B cell (primary cell): ENCODE measurements around the gene AKT2. TPM values are rescaled to one million over a fixed set of nuclear protein-coding genes. Genes with fewer than 3 reads are reported as not detected.
A peak's percentile ranks its signal among the peaks of the same experiment; 100 is the strongest.

Experiments
- ATAC-seq: fragments of 200-7000 bp; cut with Tn5 transposase; one replicate; pipeline ENCODE4 v1.10.0; 2021; ENCODE audit warnings: low read depth, mild to moderate bottlenecking, moderate number of reproducible peaks, moderate library complexity
- CTCF ChIA-PET: fragments of 350-600 bp; sonication (Branson Sonifier 250); formaldehyde crosslinking; loops from one replicate; lab custom pipeline; 2021; ENCODE audit warnings: antibody characterized with exemption, inconsistent platforms; lab: Charles Lee
- POLR2A ChIA-PET: fragments of 350-600 bp; sonication (Branson Sonifier 250); formaldehyde crosslinking; loops from one replicate; lab custom pipeline; 2021; ENCODE audit warnings: antibody characterized with exemption; lab: Charles Lee
- DNase-seq: peaks from one replicate; pipeline ENCODE4 v3.0.0; 2013
- H2AFZ ChIP-seq: 2 replicates; pipeline ENCODE4 v1.6.1; 2012; ENCODE audit warnings: mild to moderate bottlenecking, low read depth, low read length; ENCODE audit not compliant: insufficient read depth, poor library complexity, severe bottlenecking
- H3K27ac ChIP-seq, 2 donors: 1 replicate in 1 of 2; 2 replicates in 1 of 2; pipeline ENCODE4 v1.5.1; 2012 to 2013; ENCODE audit warnings: low read length in 2 of 2, mild to moderate bottlenecking in 2 of 2, moderate library complexity in 1 of 2
- H3K27me3 ChIP-seq, 4 experiments: fragments of 200-600 bp in 1 of 4; sonication (generic) in 1 of 4; replicated peaks in 1 of 4; 1 replicate in 2 of 4; 2 replicates in 2 of 4; pipeline versions ENCODE4 v1.6.1 to v1.7.0; 2013 to 2016; ENCODE audit warnings: low read length in 3 of 4, mild to moderate bottlenecking in 2 of 4, mixed read lengths in 1 of 4, moderate library complexity in 1 of 4; ENCODE audit not compliant: insufficient read depth in 4 of 4, control insufficient read depth in 3 of 4; ENCODE audit errors: control extremely low read depth in 1 of 4
- H3K36me3 ChIP-seq, 2 experiments: replicated peaks in 1 of 2; 1 replicate in 1 of 2; 2 replicates in 1 of 2; pipeline versions ENCODE4 v1.6.1 to v1.7.1; 2013; ENCODE audit warnings: low read length in 1 of 2; ENCODE audit not compliant: insufficient read depth in 2 of 2, control insufficient read depth in 1 of 2; ENCODE audit errors: control extremely low read depth in 1 of 2, extremely low read depth in 1 of 2
- H3K4me1 ChIP-seq, 2 donors: fragments of 200-600 bp in 1 of 2; sonication (generic) in 1 of 2; 1 replicate in 1 of 2; 2 replicates in 1 of 2; pipeline versions ENCODE4 v1.5.1 to v1.6.1; 2013 to 2017; ENCODE audit warnings: low read length in 2 of 2; ENCODE audit not compliant: control insufficient read depth in 2 of 2, insufficient read depth in 2 of 2
- H3K4me2 ChIP-seq: replicated peaks from 2 replicates; pipeline ENCODE3; 2012; ENCODE audit warnings: mild to moderate bottlenecking, low read depth, low read length; ENCODE audit not compliant: poor library complexity, severe bottlenecking
- H3K4me3 ChIP-seq, 5 experiments: fragments of 200-600 bp in 1 of 5; sonication (generic) in 1 of 5; 1 replicate in 3 of 5; 2 replicates in 2 of 5; pipeline versions ENCODE4 v1.5.1 to v1.7.0; 2011 to 2016; ENCODE audit warnings: low read length in 4 of 5, mild to moderate bottlenecking in 4 of 5, low read depth in 2 of 5, control low read depth in 1 of 5, moderate library complexity in 1 of 5; ENCODE audit not compliant: insufficient read depth in 1 of 5; ENCODE audit errors: control extremely low read depth in 1 of 5, extremely low read depth in 1 of 5
- H3K79me2 ChIP-seq: fragments of 200-600 bp; sonication (generic); one replicate; pipeline ENCODE4 v1.6.0; 2016; ENCODE audit warnings: low read length; ENCODE audit not compliant: control insufficient read depth, insufficient read depth
- H3K9ac ChIP-seq: fragments of 200-600 bp; sonication (generic); 2 replicates; pipeline ENCODE4 v1.6.1; 2017; ENCODE audit warnings: mild to moderate bottlenecking, low read length, moderate library complexity
- H3K9me3 ChIP-seq, 3 donors: one replicate each; pipeline versions ENCODE4 v1.6.1 to v1.7.1; 2013; ENCODE audit warnings: low read length in 2 of 3; ENCODE audit not compliant: control insufficient read depth in 2 of 3, insufficient read depth in 1 of 3; ENCODE audit errors: control extremely low read depth in 1 of 3
- H4K20me1 ChIP-seq: 2 replicates; pipeline ENCODE4 v1.6.0; 2012; ENCODE audit warnings: mild to moderate bottlenecking, low read length; ENCODE audit not compliant: insufficient read depth, control insufficient read depth, poor library complexity, severe bottlenecking
- H3K27ac Mint-ChIP-seq: one replicate; pipeline ENCODE4 v1.8.0; 2021; ENCODE audit warnings: mixed read lengths
- H3K27me3 Mint-ChIP-seq: one replicate; pipeline ENCODE4 v1.8.0; 2021; ENCODE audit warnings: mixed read lengths
- H3K4me1 Mint-ChIP-seq: one replicate; pipeline ENCODE4 v1.8.0; 2021; ENCODE audit warnings: mixed read lengths
- H3K4me3 Mint-ChIP-seq: one replicate; pipeline ENCODE4 v1.8.0; 2021; ENCODE audit warnings: mixed read lengths
- H3K9me3 Mint-ChIP-seq: one replicate; pipeline ENCODE4 v1.8.0; 2022; ENCODE audit warnings: mixed read lengths; ENCODE audit not compliant: insufficient read depth
- EZH2 ChIP-seq: IDR thresholded peaks from 2 replicates; pipeline ENCODE4 v1.6.1; 2012; ENCODE audit warnings: borderline replicate concordance, low read depth, mild to moderate bottlenecking, moderate library complexity, low read length; ENCODE audit not compliant: insufficient read depth, poor library complexity, severe bottlenecking
- WGBS: methylation state at CpG from one replicate; pipeline ENCODE4 v1.1.5; 2013; ENCODE audit warnings: missing lambda C conversion rate; ENCODE audit not compliant: insufficient coverage; 5-methylcytosine and 5-hydroxymethylcytosine counted together
- intact Hi-C: fragments of 100-400 bp; cut with micrococcal nuclease; formaldehyde crosslinking; loops from one replicate; pipeline ENCODE4 v1.10.0; 2022
- polyA plus RNA-seq: library from polyadenylated mRNA; depleted of rRNA; stranded (reverse); fragments of >200 nt; gene quantifications from 2 replicates; pipeline ENCODE4 v1.2.3, GENCODE V29; 2012
- total RNA-seq, 2 donors: library from RNA; stranded (reverse); fragments of 120-200 nt in 1 of 2; gene quantifications; 1 replicate in 1 of 2; 2 replicates in 1 of 2; pipeline versions ENCODE4 v1.2.3 to v1.2.4, GENCODE V29; 2013 to 2022
- TF ChIP-seq, protein P1 (sequence below): fragments of 200-600 bp; IDR thresholded peaks from one replicate; pipeline ENCODE4 v1.8.0; 2022; ENCODE audit warnings: antibody characterized with exemption, mild to moderate bottlenecking

The AKT2 gene
- total and polyA plus RNA-seq, 2 donors (not counting 1 experiment from before 2014, with no cell fraction given) = 195 to 243 TPM

- Histone ChIP-seq H3K9me3 (no peaks in the 10 kb centered on the region), H3K27me3 (no peaks in the 10 kb centered on the region), H3K4me1 (peaks cover 49 to 72% of the 10 kb centered on the region in 2 donors), H2AFZ (no peak overlapping the region), H3K9ac (peak overlapping the region; percentile 38), H3K36me3 (peaks cover 0 to 3% of the 10 kb centered on the region in 2 experiments), H3K79me2 (peaks cover 93% of the 10 kb centered on the region), H3K4me3 (peak overlapping the region in 1 of 5 experiments; percentile 0), H3K4me2 (peak overlapping the region; percentile 67), H4K20me1 (peaks cover 49% of the 10 kb centered on the region), H3K27ac (peak overlapping the region; percentile 66 to 100)
- Mint-ChIP-seq H3K4me1 (peaks cover 78% of the 10 kb centered on the region), H3K4me3 (peak overlapping the region; percentile 83), H3K27me3 (no peaks in the 10 kb centered on the region), H3K9me3 (no peaks in the 10 kb centered on the region), H3K27ac (peak overlapping the region; percentile 93)
- POLR2A ChIA-PET = interaction anchor here (0.6 kb wide), 1 partner anchor 983 kb away, joined by 3 read pairs; the partner anchor contains the start of gene HNRNPUL1
- CTCF ChIA-PET = interaction anchor here (0.6 to 1.0 kb wide), 3 partner anchors 24 to 604 kb away, joined by 3 read pairs; no protein-coding TSS in a partner anchor
- TF ChIP-seq, protein P1, sequence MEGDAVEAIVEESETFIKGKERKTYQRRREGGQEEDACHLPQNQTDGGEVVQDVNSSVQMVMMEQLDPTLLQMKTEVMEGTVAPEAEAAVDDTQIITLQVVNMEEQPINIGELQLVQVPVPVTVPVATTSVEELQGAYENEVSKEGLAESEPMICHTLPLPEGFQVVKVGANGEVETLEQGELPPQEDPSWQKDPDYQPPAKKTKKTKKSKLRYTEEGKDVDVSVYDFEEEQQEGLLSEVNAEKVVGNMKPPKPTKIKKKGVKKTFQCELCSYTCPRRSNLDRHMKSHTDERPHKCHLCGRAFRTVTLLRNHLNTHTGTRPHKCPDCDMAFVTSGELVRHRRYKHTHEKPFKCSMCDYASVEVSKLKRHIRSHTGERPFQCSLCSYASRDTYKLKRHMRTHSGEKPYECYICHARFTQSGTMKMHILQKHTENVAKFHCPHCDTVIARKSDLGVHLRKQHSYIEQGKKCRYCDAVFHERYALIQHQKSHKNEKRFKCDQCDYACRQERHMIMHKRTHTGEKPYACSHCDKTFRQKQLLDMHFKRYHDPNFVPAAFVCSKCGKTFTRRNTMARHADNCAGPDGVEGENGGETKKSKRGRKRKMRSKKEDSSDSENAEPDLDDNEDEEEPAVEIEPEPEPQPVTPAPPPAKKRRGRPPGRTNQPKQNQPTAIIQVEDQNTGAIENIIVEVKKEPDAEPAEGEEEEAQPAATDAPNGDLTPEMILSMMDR = no peak
- TF ChIP-seq EZH2 = no peak
- intact Hi-C loops = loop anchor here (10.0 kb wide), 1 partner anchor 984 kb away; the partner anchor contains the start of gene HNRNPUL1
- 73% methylated on average over 10 of the region's 10 CpGs for WGBS
- no peak for DNase-seq
- ATAC-seq = no peak
These were observed 4.4 kb downstream of the AKT2 start for GRCh38 chr19:40280608-40281221.
